Activated B cell treated with CpG ODN at 0.5 μM for 24 hours (primary cell): Measurements from ENCODE around the gene TRAPPC3. TPM values are rescaled to one million over a fixed set of nuclear protein-coding genes. Genes with fewer than 3 reads are reported as not detected.

Experiments
- ATAC-seq: fragments of 200-7000 bp; cut with Tn5 transposase; one replicate; pipeline ENCODE4 v1.10.0; 2021; ENCODE audit warnings: low read depth, mild to moderate bottlenecking, moderate library complexity
- CTCF ChIA-PET: fragments of 350-600 bp; sonication (Branson Sonifier 250); formaldehyde crosslinking; loops from one replicate; lab custom pipeline; 2021; ENCODE audit warnings: antibody characterized with exemption; lab: Charles Lee
- POLR2A ChIA-PET: fragments of 350-600 bp; sonication (Branson Sonifier 250); formaldehyde crosslinking; loops from one replicate; lab custom pipeline; 2021; ENCODE audit warnings: antibody characterized with exemption; lab: Charles Lee
- DNase-seq: peaks from one replicate; pipeline ENCODE4 v3.0.0; 2022
- H3K27ac Mint-ChIP-seq: one replicate; pipeline ENCODE4 v1.8.0; 2020; ENCODE audit warnings: mixed read lengths
- H3K27me3 Mint-ChIP-seq: one replicate; pipeline ENCODE4 v1.8.0; 2021; ENCODE audit warnings: mixed read lengths
- H3K36me3 Mint-ChIP-seq: one replicate; pipeline ENCODE4 v1.8.0; 2021; ENCODE audit warnings: low read depth, mixed read lengths
- H3K4me1 Mint-ChIP-seq: one replicate; pipeline ENCODE4 v1.8.0; 2021; ENCODE audit warnings: mixed read lengths
- H3K4me3 Mint-ChIP-seq: one replicate; pipeline ENCODE4 v1.8.0; 2020; ENCODE audit warnings: mild to moderate bottlenecking, mixed read lengths
- H3K9me3 Mint-ChIP-seq: one replicate; pipeline ENCODE4 v1.8.0; 2020; ENCODE audit warnings: mixed read lengths
- intact Hi-C: fragments of 100-400 bp; cut with micrococcal nuclease; formaldehyde crosslinking; loops from one replicate; pipeline ENCODE4 v1.15.1; 2024
- total RNA-seq: library from RNA; stranded (reverse); gene quantifications from 2 replicates; pipeline ENCODE4 v1.2.3, GENCODE V29; 2022
- TF ChIP-seq, protein P1 (sequence below): fragments of 200-600 bp; IDR thresholded peaks from one replicate; pipeline ENCODE4 v1.8.0; 2022; ENCODE audit warnings: antibody characterized with exemption, mild to moderate bottlenecking

TRAPPC3 gene
- total RNA-seq, 1 donor from 2014 or later = 48.5 TPM

DNA sequence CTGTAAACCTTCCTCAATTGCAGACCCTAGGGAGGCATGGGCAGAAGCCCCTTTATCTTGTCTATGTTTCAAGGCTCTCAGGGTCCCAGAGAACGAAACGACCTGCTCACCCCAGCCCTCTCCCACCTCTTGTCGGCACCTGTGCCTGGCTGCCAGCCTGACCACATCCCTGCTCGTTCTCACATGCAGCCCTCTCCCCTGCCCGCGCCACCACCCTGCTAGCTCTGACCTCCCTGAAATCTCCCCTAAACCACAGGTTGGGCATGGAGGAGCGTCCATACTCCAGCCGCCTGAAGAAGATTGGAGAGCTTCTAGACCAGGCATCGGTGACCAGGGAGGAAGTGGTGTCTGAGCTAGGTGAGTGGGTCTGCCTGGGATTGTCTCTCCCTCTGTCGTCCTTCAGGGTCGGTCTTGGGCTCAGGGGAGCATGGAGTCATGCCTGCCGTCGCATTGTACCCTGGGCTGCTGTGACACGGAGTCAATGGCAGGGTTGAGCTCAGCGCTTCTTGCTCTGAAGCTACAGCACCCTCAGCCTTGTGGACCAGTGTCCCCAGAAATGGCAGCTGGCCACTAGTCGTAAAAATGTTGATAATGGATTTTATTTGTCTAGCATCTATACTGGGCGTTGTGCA lies 57.0 kb downstream of the TRAPPC3 start:
- no peak for ATAC-seq
- H3K4me1 Mint-ChIP-seq = peaks cover 15% of the 10 kb centered on the region
- peaks cover 52% of the 10 kb centered on the region for H3K36me3 Mint-ChIP-seq
- intact Hi-C loops = no loop called here
- ChIA-PET POLR2A (no interaction called here), CTCF (no interaction called here)
- peak; percentile 12 for DNase-seq
- H3K27ac Mint-ChIP-seq = no peak overlapping the region
- H3K4me3 Mint-ChIP-seq = no peak overlapping the region
- TF ChIP-seq, protein P1, sequence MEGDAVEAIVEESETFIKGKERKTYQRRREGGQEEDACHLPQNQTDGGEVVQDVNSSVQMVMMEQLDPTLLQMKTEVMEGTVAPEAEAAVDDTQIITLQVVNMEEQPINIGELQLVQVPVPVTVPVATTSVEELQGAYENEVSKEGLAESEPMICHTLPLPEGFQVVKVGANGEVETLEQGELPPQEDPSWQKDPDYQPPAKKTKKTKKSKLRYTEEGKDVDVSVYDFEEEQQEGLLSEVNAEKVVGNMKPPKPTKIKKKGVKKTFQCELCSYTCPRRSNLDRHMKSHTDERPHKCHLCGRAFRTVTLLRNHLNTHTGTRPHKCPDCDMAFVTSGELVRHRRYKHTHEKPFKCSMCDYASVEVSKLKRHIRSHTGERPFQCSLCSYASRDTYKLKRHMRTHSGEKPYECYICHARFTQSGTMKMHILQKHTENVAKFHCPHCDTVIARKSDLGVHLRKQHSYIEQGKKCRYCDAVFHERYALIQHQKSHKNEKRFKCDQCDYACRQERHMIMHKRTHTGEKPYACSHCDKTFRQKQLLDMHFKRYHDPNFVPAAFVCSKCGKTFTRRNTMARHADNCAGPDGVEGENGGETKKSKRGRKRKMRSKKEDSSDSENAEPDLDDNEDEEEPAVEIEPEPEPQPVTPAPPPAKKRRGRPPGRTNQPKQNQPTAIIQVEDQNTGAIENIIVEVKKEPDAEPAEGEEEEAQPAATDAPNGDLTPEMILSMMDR = no peak
- no peaks in the 10 kb centered on the region for H3K27me3 Mint-ChIP-seq
- H3K9me3 Mint-ChIP-seq = no peaks in the 10 kb centered on the region

DNA sequence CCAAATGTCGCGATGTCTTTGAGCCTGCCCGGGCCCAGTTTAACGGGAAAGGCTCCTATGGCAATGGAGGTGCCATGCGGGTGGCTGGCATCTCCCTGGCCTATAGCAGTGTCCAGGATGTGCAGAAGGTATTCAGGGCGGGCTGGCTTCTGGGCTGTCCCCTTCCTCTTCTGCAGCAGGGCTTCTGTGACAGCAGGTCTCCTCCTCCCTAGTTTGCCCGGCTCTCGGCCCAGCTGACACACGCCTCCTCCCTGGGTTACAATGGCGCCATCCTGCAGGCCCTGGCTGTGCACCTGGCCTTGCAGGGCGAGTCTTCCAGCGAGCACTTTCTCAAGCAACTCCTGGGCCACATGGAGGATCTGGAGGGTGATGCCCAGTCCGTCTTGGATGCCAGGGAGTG lies 57.6 kb downstream of the TRAPPC3 start:
- H3K27ac Mint-ChIP-seq = no peak overlapping the region
- no peak for ATAC-seq
- ChIA-PET CTCF (no interaction called here), POLR2A (no interaction called here)
- H3K4me3 Mint-ChIP-seq = no peak overlapping the region
- H3K27me3 Mint-ChIP-seq = peaks cover under 1% of the 10 kb centered on the region
- peak; percentile 13 for DNase-seq
- peaks cover 51% of the 10 kb centered on the region for H3K36me3 Mint-ChIP-seq
- TF ChIP-seq, protein P1 = no peak
- intact Hi-C loops = no loop called here
- peaks cover 17% of the 10 kb centered on the region for H3K4me1 Mint-ChIP-seq
- H3K9me3 Mint-ChIP-seq = no peaks in the 10 kb centered on the region

DNA sequence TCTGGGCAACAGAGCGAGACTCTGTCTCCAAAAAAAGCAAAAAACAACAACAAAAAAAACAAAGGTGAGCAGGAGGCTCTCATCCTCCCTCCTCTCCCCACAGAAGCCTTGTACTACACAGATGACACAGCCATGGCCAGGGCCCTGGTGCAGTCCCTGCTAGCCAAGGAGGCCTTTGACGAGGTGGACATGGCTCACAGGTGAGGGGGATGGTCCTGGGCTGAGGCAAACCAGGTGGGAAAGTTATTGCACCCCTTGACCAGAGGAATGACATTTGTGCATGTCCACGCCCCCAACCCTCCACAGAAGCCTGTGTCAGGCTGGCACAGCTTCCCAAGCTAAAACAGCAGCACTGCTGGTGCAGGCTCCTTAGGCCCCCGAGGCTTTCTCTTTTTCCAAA lies 58.1 kb downstream of the TRAPPC3 start:
- TF ChIP-seq, protein P1 = no peak

DNA sequence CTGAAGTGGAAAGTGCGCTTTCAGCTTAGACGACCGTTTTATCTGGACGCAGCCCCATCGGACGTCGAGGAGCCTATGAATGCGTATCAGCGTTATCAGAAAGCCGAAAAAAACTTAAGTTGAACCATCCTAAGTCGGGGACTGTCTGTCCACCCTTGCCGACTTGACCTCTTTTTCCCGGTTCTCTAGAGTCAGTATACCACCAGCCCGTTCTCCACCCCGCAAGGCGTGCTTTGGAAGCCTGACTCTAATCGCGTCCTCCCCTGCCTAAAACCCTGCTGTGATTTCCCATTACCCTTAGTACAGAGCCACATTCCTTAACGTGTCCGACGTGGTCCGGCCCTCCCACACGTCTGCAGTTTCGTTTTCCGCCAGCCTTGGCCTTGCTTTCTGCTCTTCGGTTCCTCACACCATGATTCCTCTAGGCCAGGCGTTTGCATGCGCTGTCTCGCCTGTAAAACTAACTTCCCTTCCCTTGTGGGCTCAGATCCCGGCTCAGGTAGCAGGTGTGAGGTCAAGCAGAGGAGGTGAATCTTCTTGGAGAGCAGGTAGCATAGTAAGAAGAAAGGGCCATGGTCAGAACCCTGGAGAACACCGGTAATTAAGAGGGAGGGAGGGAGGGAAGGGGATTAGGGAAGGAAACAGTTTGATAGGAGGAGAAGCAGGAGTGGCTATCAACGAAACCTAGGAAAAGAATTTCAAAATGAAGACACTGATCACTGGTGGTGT lies 59.7 kb downstream of the TRAPPC3 start:
- H3K27ac Mint-ChIP-seq = peak overlapping the region; percentile 88
- ATAC-seq (no peak), DNase-seq (no peak)
- no peaks in the 10 kb centered on the region for H3K9me3 Mint-ChIP-seq
- peaks cover 32% of the 10 kb centered on the region for H3K36me3 Mint-ChIP-seq
- POLR2A ChIA-PET = interaction anchor here (0.5 to 1.5 kb wide), 2 partner anchors 13 to 159 kb away, joined by 5 to 8 read pairs; partner anchors contain the start of gene AGO3
- H3K4me1 Mint-ChIP-seq = peaks cover 17% of the 10 kb centered on the region
- CTCF ChIA-PET = no interaction called here
- H3K27me3 Mint-ChIP-seq = peaks cover 16% of the 10 kb centered on the region
- intact Hi-C loops = loop anchor here (2.0 to 10.0 kb wide), 2 partner anchors 159 to 235 kb away; partner anchors contain the start of gene AGO3
- peak overlapping the region; percentile 89 for H3K4me3 Mint-ChIP-seq
- TF ChIP-seq, protein P1 = no peak

More for the DNA sequence above, 58.1 kb downstream of the TRAPPC3 start:
- H3K4me3 Mint-ChIP-seq = no peak overlapping the region
- ChIA-PET POLR2A (no interaction called here), CTCF (no interaction called here)
- intact Hi-C loops = no loop called here
- H3K36me3 Mint-ChIP-seq = peaks cover 45% of the 10 kb centered on the region
- no peak for ATAC-seq
- peaks cover 6% of the 10 kb centered on the region for H3K27me3 Mint-ChIP-seq
- no peaks in the 10 kb centered on the region for H3K9me3 Mint-ChIP-seq
- H3K4me1 Mint-ChIP-seq = peaks cover 17% of the 10 kb centered on the region
- DNase-seq = no peak
- no peak overlapping the region for H3K27ac Mint-ChIP-seq
